ENCODE results near the gene TMEM87B.

- TF ChIP-seq CTCF (IDR thresholded peaks at IDR 0.05) (no peak), POLR2A (IDR thresholded peaks at IDR 0.05) (no peak), EP300 (IDR thresholded peaks at IDR 0.05; ENCODE audit: low read depth) (no peak), POLR2AphosphoS5 (IDR thresholded peaks at IDR 0.05) (no peak)
Observed at GRCh38 chr2:112129060-112129459, 74.0 kb downstream of the TMEM87B start.

All from transverse colon (tissue), 4 donors.